HCT116 (cell line): ENCODE data around the gene TXNDC16. TPM values are rescaled to one million over a fixed set of nuclear protein-coding genes. Genes with fewer than 3 reads are reported as not detected.

Source experiments
- ATAC-seq: fragments of 200-7000 bp; cut with Tn5 transposase; 2 replicates; pipeline ENCODE4 v1.9.1; 2020; ENCODE audit warnings: mild to moderate bottlenecking, moderate library complexity
- BruUV-seq: library from RNA; stranded (reverse); fragments of 400-500 nt; replicated peaks from 2 replicates; lab custom pipeline; 2021; lab: Mats Ljungman, UMichigan
- CTCF ChIA-PET: fragments of 300-600 bp; sonication (Branson Sonifier 250); formaldehyde crosslinking; loops from one replicate; lab custom pipeline; 2021; ENCODE audit warnings: antibody characterized with exemption; lab: Charles Lee
- POLR2A ChIA-PET: fragments of 300-600, 350-600 bp; sonication (Branson Sonifier 250); formaldehyde crosslinking; loops from one replicate; lab custom pipeline; 2021; ENCODE audit warnings: antibody characterized with exemption; lab: Charles Lee
- RAD21 ChIA-PET, 2 experiments: fragments of 300-600 bp; sonication (Branson Sonifier 250); formaldehyde crosslinking; loops; one replicate each; lab custom pipeline; 2023; ENCODE audit warnings: low total read pairs in 2 of 2; ENCODE audit not compliant: uncharacterized antibody in 2 of 2, unreplicated experiment in 2 of 2, low non-redundant PET in 1 of 2; lab: Charles Lee
- DNase-seq: peaks from one replicate; pipeline ENCODE4 v3.0.0-alpha.2; 2010; ENCODE audit warnings: low read depth, low spot score
- H2AFZ ChIP-seq: fragments of 200-600 bp; shearing (Covaris generic), sonication (generic); 2 replicates; pipeline ENCODE4 v1.6.1; 2017; ENCODE audit warnings: low read depth, mixed run types, mixed read lengths, antibody characterized with exemption, low read length; ENCODE audit not compliant: poor library complexity, severe bottlenecking
- H3K27ac ChIP-seq: 2 replicates; pipeline ENCODE4 v1.5.1; 2012; ENCODE audit warnings: low read depth, low read length
- H3K27me3 ChIP-seq: fragments of 200-600 bp; sonication (generic); 2 replicates; pipeline ENCODE4 v1.6.1; 2016; ENCODE audit warnings: mixed run types, low read length, mixed read lengths; ENCODE audit not compliant: insufficient read depth
- H3K36me3 ChIP-seq, 2 experiments: fragments of 200-500 bp in 1 of 2; fragments of 200-600 bp in 1 of 2; sonication (Bioruptor generic) in 1 of 2; sonication (generic) in 1 of 2; 2 replicates each; pipeline versions ENCODE4 v1.5.1 to v1.6.1; 2014 to 2016; ENCODE audit warnings: low read length in 2 of 2, inconsistent platforms in 1 of 2, mixed read lengths in 1 of 2, mixed run types in 1 of 2; ENCODE audit not compliant: insufficient read depth in 2 of 2, control insufficient read depth in 1 of 2
- H3K4me1 ChIP-seq, 2 experiments: fragments of 200-600 bp in 1 of 2; sonication (generic) in 1 of 2; 2 replicates each; pipeline versions ENCODE4 v1.5.1 to v1.6.1; 2012 to 2017; ENCODE audit warnings: low read length in 2 of 2, inconsistent platforms in 1 of 2, mild to moderate bottlenecking in 1 of 2, mixed read lengths in 1 of 2, mixed run types in 1 of 2, moderate library complexity in 1 of 2; ENCODE audit not compliant: insufficient read depth in 2 of 2, control insufficient read depth in 1 of 2
- H3K4me2 ChIP-seq: fragments of 200-600 bp; sonication (generic); 2 replicates; pipeline ENCODE4 v1.6.1; 2017; ENCODE audit warnings: mixed run types, low read length, mixed read lengths
- H3K4me3 ChIP-seq, 2 experiments: fragments of 200-600 bp in 1 of 2; sonication (generic) in 1 of 2; replicated peaks in 1 of 2; 2 replicates each; pipeline ENCODE4 v1.5.1; 2011 to 2016; ENCODE audit warnings: low read length in 2 of 2, control low read depth in 1 of 2, low read depth in 1 of 2, mild to moderate bottlenecking in 1 of 2, mixed read lengths in 1 of 2, mixed run types in 1 of 2
- H3K79me2 ChIP-seq: fragments of 200-600 bp; sonication (generic); 2 replicates; pipeline ENCODE4 v1.6.1; 2017; ENCODE audit warnings: mild to moderate bottlenecking, mixed run types, low read length, moderate library complexity, mixed read lengths; ENCODE audit not compliant: insufficient read depth
- H3K9ac ChIP-seq: fragments of 200-600 bp; sonication (generic); 2 replicates; pipeline ENCODE4 v1.6.1; 2016; ENCODE audit warnings: low read length, mixed read lengths
- H3K9me2 ChIP-seq: fragments of 200-600 bp; sonication (generic), shearing (Covaris generic); 2 replicates; pipeline ENCODE4 v1.6.1; 2017; ENCODE audit warnings: mixed run types, mild to moderate bottlenecking, moderate library complexity; ENCODE audit not compliant: insufficient read depth
- H3K9me3 ChIP-seq, 2 experiments: fragments of 200-500 bp in 1 of 2; fragments of 200-600 bp in 1 of 2; sonication (Bioruptor generic) in 1 of 2; sonication (generic) in 1 of 2; 2 replicates each; pipeline ENCODE4 v1.6.1; 2014 to 2017; ENCODE audit warnings: low read length in 2 of 2, mixed read lengths in 2 of 2, inconsistent platforms in 1 of 2, low read depth in 1 of 2, mild to moderate bottlenecking in 1 of 2, mixed run types in 1 of 2, moderate library complexity in 1 of 2; ENCODE audit not compliant: control insufficient read depth in 1 of 2, insufficient read depth in 1 of 2
- H4K20me1 ChIP-seq: fragments of 200-600 bp; sonication (generic), shearing (Covaris generic); 2 replicates; pipeline ENCODE4 v1.6.1; 2017; ENCODE audit warnings: mixed run types, mild to moderate bottlenecking, moderate library complexity; ENCODE audit not compliant: insufficient read depth
- EGR1 ChIP-seq: IDR thresholded peaks from 2 replicates; pipeline ENCODE4 v1.6.1; 2012; ENCODE audit warnings: low read depth
- ELF1 ChIP-seq: IDR thresholded peaks from 2 replicates; pipeline ENCODE4 v1.6.1; 2012; ENCODE audit warnings: low read depth, borderline replicate concordance
- EZH2 ChIP-seq: fragments of 200-600 bp; sonication (generic); IDR thresholded peaks from 2 replicates; pipeline ENCODE4 v1.6.1; 2017; ENCODE audit warnings: antibody characterized with exemption, mixed run types
- EZH2phosphoT487 ChIP-seq: fragments of 200-600 bp; IDR thresholded peaks from 2 replicates; pipeline ENCODE4 v1.6.1; 2018; ENCODE audit warnings: antibody characterized with exemption, borderline replicate concordance
- FOSL1 ChIP-seq: IDR thresholded peaks from 2 replicates; pipeline ENCODE4 v1.6.1; 2012; ENCODE audit warnings: low read depth
- JUND ChIP-seq: IDR thresholded peaks from 2 replicates; pipeline ENCODE4 v1.6.1; 2012
- POLR2AphosphoS5 ChIP-seq: IDR thresholded peaks from 2 replicates; pipeline ENCODE4 v1.6.1; 2011; ENCODE audit warnings: mild to moderate bottlenecking, low read depth, low read length, moderate library complexity
- RAD21 ChIP-seq: IDR thresholded peaks from 2 replicates; pipeline ENCODE4 v1.6.1; 2012; ENCODE audit warnings: low read depth, mild to moderate bottlenecking
- SIN3A ChIP-seq: IDR thresholded peaks from 2 replicates; pipeline ENCODE4 v1.6.1; 2012; ENCODE audit warnings: low read depth
- YY1 ChIP-seq: IDR thresholded peaks from 2 replicates; pipeline ENCODE4 v1.6.1; 2011; ENCODE audit warnings: low read length, low read depth, moderate library complexity, mild to moderate bottlenecking; ENCODE audit not compliant: insufficient replicate concordance; ENCODE audit errors: extremely low read depth
- ZFX ChIP-seq: fragments of 450-650 bp; IDR thresholded peaks from 2 replicates; pipeline ENCODE4 v1.6.1; 2017
- intact Hi-C: fragments of 100-400 bp; cut with micrococcal nuclease; formaldehyde crosslinking; loops from 2 replicates; pipeline ENCODE4 v1.10.0; 2022
- total RNA-seq: library from RNA; stranded (reverse); gene quantifications from one replicate; pipeline ENCODE4 v1.2.1, GENCODE V29; 2021; ENCODE audit not compliant: unreplicated experiment
- TF ChIP-seq, protein P1 (sequence below): IDR thresholded peaks from 2 replicates; pipeline ENCODE4 v1.6.1; 2012
- TF ChIP-seq, protein P2 (sequence below): IDR thresholded peaks from 2 replicates; pipeline ENCODE4 v1.6.1; 2012

TXNDC16 gene
- total RNA-seq, 1 experiment from 2014 or later, result 2.7 TPM

DNA sequence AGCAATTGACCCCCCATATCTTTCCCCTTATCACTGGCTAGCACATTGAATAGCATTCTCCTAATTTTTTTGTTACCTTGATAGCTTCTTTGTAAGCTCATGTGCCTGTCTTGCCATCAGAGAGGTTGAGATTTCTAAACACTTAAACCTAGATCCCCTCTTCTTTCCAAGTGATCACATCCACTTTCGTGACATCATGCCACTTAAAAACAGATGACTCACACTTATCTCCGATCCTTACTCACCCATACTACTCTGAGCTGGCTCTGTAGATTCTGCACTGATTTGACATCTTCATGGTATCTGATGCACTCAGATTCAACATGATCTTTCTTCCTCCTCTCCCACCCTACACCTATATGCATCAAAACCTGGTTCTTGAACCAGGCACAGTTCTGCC lies 10.8 kb upstream of the TXNDC16 start:
- Histone ChIP-seq H4K20me1 (no peaks in the 10 kb centered on the region), H3K4me1 (peaks cover 0 to 8% of the 10 kb centered on the region in 2 experiments; a peak in 2 of 4 replicates), H2AFZ (no peak overlapping the region), H3K9ac (no peak overlapping the region), H3K9me2 (no peaks in the 10 kb centered on the region), H3K27ac (no peak overlapping the region), H3K9me3 (no peaks in the 10 kb centered on the region), H3K79me2 (no peaks in the 10 kb centered on the region), H3K4me2 (peak overlapping the region; percentile 5; the same call in 1 of the 2 replicates), H3K4me3 (no peak overlapping the region), H3K36me3 (no peaks in the 10 kb centered on the region), H3K27me3 (no peaks in the 10 kb centered on the region)
- no TSS peak for BruUV-seq
- ChIA-PET POLR2A (interaction anchor here (1.3 to 1.4 kb wide), 2 partner anchors 9 to 11 kb away, joined by 4 to 5 read pairs; partner anchors contain the start of genes GPR137C and TXNDC16), RAD21 (no interaction called here), CTCF (interaction anchor here (1.0 kb wide), 1 partner anchor 9 kb away, joined by 5 read pairs; no protein-coding TSS in a partner anchor)
- ATAC-seq (peak; percentile 53; the same call in 1 of the 2 replicates), DNase-seq (no peak)
- intact Hi-C loops, result no loop called here
- TF ChIP-seq EZH2phosphoT487 (no peak), ZFX (no peak), EGR1 (no peak), ELF1 (no peak), RAD21 (no peak), FOSL1 (no peak), YY1 (no peak), JUND (no peak; the same call in 1 of the 2 replicates)
- TF ChIP-seq, protein P1, sequence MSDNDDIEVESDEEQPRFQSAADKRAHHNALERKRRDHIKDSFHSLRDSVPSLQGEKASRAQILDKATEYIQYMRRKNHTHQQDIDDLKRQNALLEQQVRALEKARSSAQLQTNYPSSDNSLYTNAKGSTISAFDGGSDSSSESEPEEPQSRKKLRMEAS, result no peak
- TF ChIP-seq, protein P2, sequence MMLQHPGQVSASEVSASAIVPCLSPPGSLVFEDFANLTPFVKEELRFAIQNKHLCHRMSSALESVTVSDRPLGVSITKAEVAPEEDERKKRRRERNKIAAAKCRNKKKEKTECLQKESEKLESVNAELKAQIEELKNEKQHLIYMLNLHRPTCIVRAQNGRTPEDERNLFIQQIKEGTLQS, result no peak

DNA sequence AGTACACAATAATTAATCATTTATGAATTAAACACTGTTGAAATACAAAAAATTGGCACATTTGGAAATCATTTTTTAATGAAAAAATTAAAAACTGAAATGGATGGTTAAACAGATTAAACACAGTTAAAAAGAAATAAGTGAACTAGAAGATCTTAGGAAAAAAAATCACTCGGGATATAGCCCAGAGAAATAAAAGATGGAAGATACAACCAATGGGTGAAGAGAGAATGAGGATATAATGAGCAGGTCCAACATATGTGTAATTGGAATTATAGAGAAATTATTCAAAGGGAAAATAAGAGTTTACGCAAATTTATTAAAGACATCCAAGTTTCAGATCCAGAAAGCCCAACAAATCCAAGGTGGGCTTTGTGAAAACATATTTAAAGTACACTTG lies 6.4 kb upstream of the TXNDC16 start:
- no TSS peak for BruUV-seq
- H3K4me3 ChIP-seq, result no peak overlapping the region
- TF ChIP-seq FOSL1 (no peak), SIN3A (no peak), EZH2 (no peak), POLR2AphosphoS5 (no peak), JUND (no peak)
- TF ChIP-seq, protein P2, result no peak
- DNase-seq (no peak), ATAC-seq (no peak)
- no peak overlapping the region for H3K9ac ChIP-seq
- ChIA-PET CTCF (no interaction called here), POLR2A (no interaction called here), RAD21 (no interaction called here)
- no peak overlapping the region for H3K27ac ChIP-seq
- H3K27me3 ChIP-seq, result no peaks in the 10 kb centered on the region
- H2AFZ ChIP-seq, result no peak overlapping the region
- no peaks in the 10 kb centered on the region for H3K9me3 ChIP-seq
- H3K4me1 ChIP-seq, result peaks cover 6 to 16% of the 10 kb centered on the region in 2 experiments
- H3K36me3 ChIP-seq, result no peaks in the 10 kb centered on the region
- H3K79me2 ChIP-seq, result no peaks in the 10 kb centered on the region
- no peaks in the 10 kb centered on the region for H3K9me2 ChIP-seq
- H3K4me2 ChIP-seq, result no peak overlapping the region
- intact Hi-C loops, result loop anchor here (10.0 kb wide), 1 partner anchor 146 kb away; the partner anchor contains the start of gene PSMC6
- no peaks in the 10 kb centered on the region for H4K20me1 ChIP-seq
